Neural cell (in vitro differentiated cells): ENCODE measurements around the gene TNFSF9.

Experiments used
- CTCF ChIP-seq: fragments of 450-650 bp; IDR thresholded peaks from 2 replicates; pipeline ENCODE4 v1.5.1; 2014; ENCODE audit warnings: antibody characterized with exemption, mild to moderate bottlenecking, moderate library complexity; ENCODE audit not compliant: poor library complexity, severe bottlenecking
- EZH2 ChIP-seq: fragments of 200-600, 300-800 bp; shearing (Covaris generic), sonication (generic); IDR thresholded peaks from 2 replicates; pipeline ENCODE4 v1.6.1; 2014; ENCODE audit warnings: antibody characterized with exemption, low read length, borderline replicate concordance, mild to moderate bottlenecking; ENCODE audit not compliant: insufficient read depth, poor library complexity, severe bottlenecking

- TF ChIP-seq CTCF, result no peak
- no peak for TF ChIP-seq EZH2
These were observed 11.5 kb upstream of the TNFSF9 start for GRCh38 chr19:6519289-6519688.
